Measurements from ENCODE around the gene SH3BGRL.

SH3BGRL gene

GRCh38 chrX:81201671-81202455, at the start of gene SH3BGRL, which contains the start of gene HMGN5:
TSS of gene SH3BGRL (plus strand) at chrX:81202102. CDS start at chrX:81202201, 99 bp downstream.
TSS of gene HMGN5 (minus strand) at chrX:81201913. CDS start at chrX:81121549, 80,364 bp downstream.
- Mint-ChIP-seq H3K4me3 (peak within 1 kb of the TSS; percentile 93 to 98), H3K27me3 (no peaks in the 10 kb centered on the region), H3K4me1 (peaks cover 27% of the 10 kb centered on the region), H3K9me3 (no peaks in the 10 kb centered on the region), H3K27ac (peak within 1 kb of the TSS; percentile 92 to 99)
- ATAC-seq (peak; percentile 99), DNase-seq (peak; percentile 51 to 65)

DNA sequence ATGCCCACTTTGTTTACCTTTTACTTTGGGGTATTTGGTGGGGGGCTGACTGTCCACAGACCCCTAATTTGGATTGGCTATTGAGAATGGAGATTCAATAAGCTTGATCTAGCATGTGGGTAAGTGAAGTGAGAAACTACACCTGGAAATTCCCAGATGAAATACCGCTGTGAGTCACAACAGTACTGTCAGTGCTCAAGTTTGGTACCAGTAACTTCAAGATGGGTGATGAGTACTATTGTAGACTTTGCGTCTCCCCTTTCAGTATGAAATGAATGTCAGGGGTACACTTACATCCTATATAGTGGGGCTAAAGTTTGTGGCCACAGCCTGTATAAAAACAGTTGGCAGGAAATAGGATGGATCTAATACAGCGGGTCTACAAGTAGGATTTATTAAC, 33.5 kb upstream of the SH3BGRL start:
- no peak overlapping the region for H3K4me3 Mint-ChIP-seq
- H3K27me3 Mint-ChIP-seq = no peaks in the 10 kb centered on the region
- no peak overlapping the region for H3K27ac Mint-ChIP-seq
- no peaks in the 10 kb centered on the region for H3K4me1 Mint-ChIP-seq
- no peak for ATAC-seq
- H3K9me3 Mint-ChIP-seq = no peaks in the 10 kb centered on the region
- no peak for DNase-seq

GRCh38 chrX:81174286-81174685, 27.6 kb upstream of the SH3BGRL start:
- ATAC-seq = no peak
- no peak for DNase-seq
- no peaks in the 10 kb centered on the region for H3K4me1 Mint-ChIP-seq

GRCh38 chrX:81195259-81195658, 6.6 kb upstream of the SH3BGRL start:
- ATAC-seq (no peak), DNase-seq (no peak)
- Mint-ChIP-seq H3K4me1 (peaks cover 6% of the 10 kb centered on the region), H3K9me3 (no peaks in the 10 kb centered on the region), H3K27me3 (no peaks in the 10 kb centered on the region), H3K4me3 (no peak overlapping the region), H3K27ac (no peak overlapping the region)

More at GRCh38 chrX:81174286-81174685, 27.6 kb upstream of the SH3BGRL start:
- H3K4me3 Mint-ChIP-seq = no peak overlapping the region
- H3K9me3 Mint-ChIP-seq = no peaks in the 10 kb centered on the region
- H3K27ac Mint-ChIP-seq = no peak overlapping the region
- H3K27me3 Mint-ChIP-seq = no peaks in the 10 kb centered on the region

DNA sequence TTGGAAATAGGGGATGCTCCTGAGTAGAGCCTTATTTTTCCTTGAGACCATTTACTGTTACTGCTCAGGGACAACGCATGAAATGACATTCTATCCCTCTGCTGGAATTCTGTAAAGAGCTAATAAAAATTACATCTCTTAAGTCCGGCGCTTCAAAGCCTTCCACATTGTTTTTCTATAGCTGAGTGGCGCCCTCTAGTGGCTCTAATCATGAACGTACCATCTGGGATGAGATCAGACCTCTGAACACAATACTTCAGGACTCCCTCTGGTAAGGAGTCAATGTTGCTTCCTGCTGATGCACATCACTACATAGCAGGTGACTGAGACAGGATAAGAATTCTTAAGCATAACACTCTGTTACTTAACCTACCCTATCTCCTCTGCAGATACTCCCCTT, 6.2 kb upstream of the SH3BGRL start:
- H3K9me3 Mint-ChIP-seq = no peaks in the 10 kb centered on the region
- no peak overlapping the region for H3K27ac Mint-ChIP-seq
- DNase-seq = peak; percentile 35 to 41
- H3K27me3 Mint-ChIP-seq = no peaks in the 10 kb centered on the region
- ATAC-seq = peak; percentile 70
- no peak overlapping the region for H3K4me3 Mint-ChIP-seq
- peaks cover 7% of the 10 kb centered on the region for H3K4me1 Mint-ChIP-seq

DNA sequence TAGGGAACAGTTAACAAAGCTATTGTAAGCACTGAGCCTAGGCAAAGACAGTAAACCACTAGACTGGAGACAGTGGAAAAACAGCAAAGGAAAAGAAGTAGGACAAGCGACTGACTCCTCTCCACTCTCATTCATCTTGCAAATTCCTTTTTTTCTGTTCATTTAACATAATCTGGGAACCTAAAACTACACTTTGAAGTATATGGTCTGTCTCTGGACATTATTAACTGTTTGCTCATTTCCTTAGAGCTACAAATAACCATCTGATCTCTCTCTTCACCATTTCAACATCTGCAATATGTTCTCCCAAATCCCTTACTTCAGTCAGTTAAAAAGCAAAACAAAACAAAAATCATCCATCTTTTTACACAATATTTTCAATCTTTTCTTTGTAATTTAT, 831 bp upstream of the SH3BGRL start:
- H3K9me3 Mint-ChIP-seq = no peaks in the 10 kb centered on the region
- H3K4me3 Mint-ChIP-seq = peak overlapping the region; percentile 93 to 98
- no peaks in the 10 kb centered on the region for H3K27me3 Mint-ChIP-seq
- peaks cover 20% of the 10 kb centered on the region for H3K4me1 Mint-ChIP-seq
- ATAC-seq (no peak), DNase-seq (no peak)
- peak overlapping the region; percentile 34 to 99 for H3K27ac Mint-ChIP-seq

DNA sequence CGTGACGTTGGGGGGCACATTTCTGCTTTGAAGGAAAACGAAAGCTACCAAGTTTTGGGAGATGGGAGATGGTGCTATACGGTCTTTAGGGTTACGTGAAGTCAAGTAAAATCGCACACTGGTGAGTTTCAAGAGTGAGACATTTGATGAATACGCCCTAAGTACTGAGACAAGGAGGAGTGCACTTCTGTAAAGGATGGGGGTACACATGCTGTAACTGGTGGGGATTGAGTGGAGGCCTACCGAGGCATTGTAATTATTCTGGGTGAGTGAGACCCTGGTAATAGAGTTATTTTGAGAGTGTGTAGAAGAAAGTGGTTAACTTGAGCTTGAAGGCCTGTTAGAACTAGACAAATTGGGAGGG, 536 bp downstream of the SH3BGRL start:
- Mint-ChIP-seq H3K27me3 (no peaks in the 10 kb centered on the region), H3K4me1 (peaks cover 27% of the 10 kb centered on the region), H3K9me3 (no peaks in the 10 kb centered on the region), H3K27ac (peak overlapping the region; percentile 92 to 99), H3K4me3 (peak overlapping the region; percentile 93 to 98)
- DNase-seq (no peak), ATAC-seq (peak; percentile 43)

DNA sequence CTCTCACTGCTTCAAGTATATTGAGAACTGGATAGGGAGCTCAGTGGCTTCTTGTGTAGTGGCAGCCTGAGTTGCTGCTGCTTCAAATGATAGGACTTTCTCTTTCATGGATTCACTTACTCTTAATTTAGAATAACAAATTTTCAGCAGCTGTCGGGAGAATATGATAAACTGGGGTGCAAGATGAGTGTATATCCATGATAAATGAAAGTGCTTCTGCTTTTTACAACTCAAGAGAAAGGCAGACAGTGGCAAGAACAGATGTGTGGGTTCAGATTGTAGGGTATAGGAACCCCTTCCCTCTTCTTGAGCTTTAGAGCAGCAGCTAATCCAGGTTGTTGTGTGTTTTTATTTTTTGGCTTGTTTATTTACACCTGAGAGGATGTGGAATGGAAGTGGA, 1.0 kb downstream of the SH3BGRL start:
- peaks cover 27% of the 10 kb centered on the region for H3K4me1 Mint-ChIP-seq
- DNase-seq = no peak

DNA sequence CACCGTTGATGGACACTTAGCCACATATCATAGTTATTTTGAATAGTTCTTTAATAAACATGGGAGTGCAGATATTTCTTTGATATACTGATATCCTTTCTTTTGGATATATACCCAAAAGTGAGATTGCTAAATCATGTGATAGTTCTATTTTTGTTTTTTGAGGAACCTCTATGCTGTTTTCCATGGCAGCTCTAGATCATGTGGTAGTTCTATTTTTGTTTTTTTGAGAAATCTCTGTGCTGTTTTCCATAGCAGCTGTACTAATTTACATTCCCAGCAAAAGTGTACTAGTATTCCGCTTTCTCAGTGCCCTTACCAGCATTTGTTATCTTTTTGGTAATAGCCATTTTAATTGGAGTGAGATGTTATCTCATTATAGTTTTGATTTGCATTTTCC, 3.6 kb downstream of the SH3BGRL start:
- Mint-ChIP-seq H3K4me1 (peaks cover 27% of the 10 kb centered on the region), H3K27ac (no peak overlapping the region), H3K9me3 (no peaks in the 10 kb centered on the region), H3K4me3 (no peak overlapping the region), H3K27me3 (no peaks in the 10 kb centered on the region)
- DNase-seq = no peak
- ATAC-seq = no peak

More for the DNA sequence above, 1.0 kb downstream of the SH3BGRL start:
- Mint-ChIP-seq H3K9me3 (no peaks in the 10 kb centered on the region), H3K4me3 (peak overlapping the region; percentile 93 to 98), H3K27me3 (no peaks in the 10 kb centered on the region), H3K27ac (peak overlapping the region; percentile 63 to 99)
- no peak for ATAC-seq

- ATAC-seq (no peak), DNase-seq (no peak)
- Mint-ChIP-seq H3K4me1 (peaks cover 18% of the 10 kb centered on the region), H3K27ac (no peak overlapping the region), H3K4me3 (no peak overlapping the region), H3K27me3 (no peaks in the 10 kb centered on the region), H3K9me3 (no peaks in the 10 kb centered on the region)
These were observed 4.6 kb downstream of the SH3BGRL start for GRCh38 chrX:81206476-81206875.

DNA sequence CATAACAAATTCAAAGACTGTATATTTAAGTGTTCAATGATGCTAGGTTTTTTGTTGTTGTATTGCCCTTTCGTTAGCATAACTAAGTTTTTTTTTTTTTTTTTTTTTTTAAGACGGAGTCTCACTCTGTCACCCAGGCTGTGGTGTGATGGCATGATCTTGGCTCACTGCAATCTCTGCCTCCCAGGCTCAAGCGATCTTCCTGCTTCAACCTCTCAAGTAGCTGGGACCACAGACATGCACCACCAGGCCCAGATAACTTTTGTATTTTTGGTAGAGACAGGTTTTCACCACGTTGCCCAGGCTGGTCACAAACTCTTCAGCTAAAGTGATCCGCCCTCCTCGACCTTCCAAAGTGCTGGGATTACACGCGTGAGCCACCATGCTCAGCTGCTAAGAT, 7.0 kb downstream of the SH3BGRL start:
- Mint-ChIP-seq H3K4me1 (peaks cover 21% of the 10 kb centered on the region), H3K9me3 (no peaks in the 10 kb centered on the region), H3K27ac (no peak overlapping the region), H3K4me3 (no peak overlapping the region), H3K27me3 (no peaks in the 10 kb centered on the region)
- DNase-seq = no peak
- ATAC-seq = no peak

DNA sequence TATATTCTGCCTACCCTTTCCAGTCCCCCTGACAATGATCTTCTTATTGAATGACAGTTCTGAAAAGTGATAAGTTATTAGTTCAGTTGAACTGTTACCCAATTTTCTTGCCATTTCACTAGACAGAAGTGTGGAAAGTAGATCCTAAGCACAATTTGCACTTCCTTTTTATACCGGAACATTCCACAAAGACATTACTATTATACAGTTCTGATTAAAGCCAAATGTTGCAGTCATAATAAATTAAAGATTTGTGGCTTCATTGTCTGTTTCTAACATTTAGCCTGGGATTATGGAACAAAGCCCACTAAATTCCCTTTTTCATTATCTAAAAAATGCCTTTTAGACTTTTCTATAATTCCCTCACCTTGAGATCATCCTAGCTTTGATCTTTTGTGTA, 13.8 kb downstream of the SH3BGRL start:
- no peak overlapping the region for H3K4me3 Mint-ChIP-seq
- ATAC-seq (no peak), DNase-seq (no peak)
- H3K9me3 Mint-ChIP-seq = no peaks in the 10 kb centered on the region
- no peaks in the 10 kb centered on the region for H3K27me3 Mint-ChIP-seq
- H3K27ac Mint-ChIP-seq = no peak overlapping the region
- peaks cover 25% of the 10 kb centered on the region for H3K4me1 Mint-ChIP-seq

GRCh38 chrX:81229229-81229628, 27.3 kb downstream of the SH3BGRL start:
- ATAC-seq (no peak), DNase-seq (no peak)
- Mint-ChIP-seq H3K4me3 (no peak overlapping the region), H3K27ac (peak overlapping the region in 1 of 2 donors; percentile 72), H3K27me3 (no peaks in the 10 kb centered on the region), H3K9me3 (no peaks in the 10 kb centered on the region), H3K4me1 (peaks cover 4% of the 10 kb centered on the region)

- Mint-ChIP-seq H3K27ac (no peak overlapping the region), H3K4me3 (no peak overlapping the region), H3K9me3 (no peaks in the 10 kb centered on the region), H3K4me1 (peaks cover 4% of the 10 kb centered on the region), H3K27me3 (no peaks in the 10 kb centered on the region)
- ATAC-seq (no peak), DNase-seq (no peak)
These were observed 28.0 kb downstream of the SH3BGRL start for GRCh38 chrX:81229901-81230300.

DNA sequence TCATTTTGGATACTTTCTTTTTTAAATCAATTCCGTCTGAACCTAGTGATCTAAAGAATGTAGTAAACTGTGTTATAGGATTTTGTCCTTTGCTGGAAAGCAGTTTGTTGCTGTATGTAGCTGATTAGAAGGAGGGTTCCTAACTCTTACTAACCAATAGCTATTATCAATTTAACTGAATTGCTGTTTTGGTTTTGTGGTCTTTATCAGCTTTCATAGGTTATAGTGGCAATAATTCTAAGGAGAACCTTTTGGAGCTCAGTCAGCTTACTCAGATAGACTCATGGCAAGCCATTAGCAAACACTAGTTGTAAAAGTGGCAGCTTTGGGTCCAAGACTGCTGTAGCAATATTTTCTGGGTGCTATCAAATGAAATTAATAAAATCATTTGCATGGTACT, 29.6 kb downstream of the SH3BGRL start:
- H3K4me1 Mint-ChIP-seq = peaks cover 4% of the 10 kb centered on the region
- no peak overlapping the region for H3K4me3 Mint-ChIP-seq
- no peak overlapping the region for H3K27ac Mint-ChIP-seq
- ATAC-seq (no peak), DNase-seq (no peak)
- H3K27me3 Mint-ChIP-seq = no peaks in the 10 kb centered on the region
- H3K9me3 Mint-ChIP-seq = no peaks in the 10 kb centered on the region

DNA sequence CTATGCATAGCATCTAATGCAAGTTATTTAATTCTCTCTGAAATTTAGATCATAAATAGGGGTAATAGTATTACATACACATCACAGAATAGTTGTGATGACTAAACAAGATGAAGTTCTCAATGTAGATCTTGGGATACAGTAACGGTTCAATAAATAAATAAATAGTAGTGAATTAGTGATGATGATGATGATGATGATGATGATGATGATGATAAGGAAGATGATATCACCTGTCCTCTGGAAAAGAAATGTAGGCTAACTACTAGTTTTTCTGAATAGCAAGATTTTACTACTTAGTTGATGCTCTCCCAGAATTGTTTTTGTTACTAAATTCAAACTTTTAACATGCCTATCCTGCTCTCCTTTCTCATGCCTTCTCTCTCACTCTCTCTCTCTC, 30.3 kb downstream of the SH3BGRL start:
- H3K27me3 Mint-ChIP-seq = no peaks in the 10 kb centered on the region
- no peak for DNase-seq
- no peak overlapping the region for H3K27ac Mint-ChIP-seq
- peaks cover 0 to 3% of the 10 kb centered on the region in 2 donors for H3K9me3 Mint-ChIP-seq
- peaks cover 4% of the 10 kb centered on the region for H3K4me1 Mint-ChIP-seq
- H3K4me3 Mint-ChIP-seq = no peak overlapping the region
- no peak for ATAC-seq

- no peak overlapping the region for H3K4me3 Mint-ChIP-seq
- peaks cover 3 to 8% of the 10 kb centered on the region in 2 donors for H3K9me3 Mint-ChIP-seq
- DNase-seq (no peak), ATAC-seq (no peak)
- H3K27ac Mint-ChIP-seq = no peak overlapping the region
- peaks cover 2% of the 10 kb centered on the region for H3K4me1 Mint-ChIP-seq
- H3K27me3 Mint-ChIP-seq = no peaks in the 10 kb centered on the region
These were observed 35.6 kb downstream of the SH3BGRL start for GRCh38 chrX:81237516-81237915.

Data from stimulated activated naive CD8-positive, alpha-beta T cell treated with anti-CD3 and anti-CD28 coated beads, Interleukin-15, amount 100 ng/mL, for 72 hours (primary cell).